ENCODE results near the gene HAGH.

GRCh38 chr16:1789643-1790045 is 37.0 kb downstream of the HAGH start:
- TF ChIP-seq EZH2 (IDR thresholded peaks at IDR 0.05; ENCODE audit: borderline replicate concordance, low read length), result no peak
- no peak for TF ChIP-seq CTCF (conservative IDR thresholded peaks at IDR 0.05 in 1 of 2, IDR thresholded peaks at IDR 0.05 in 1 of 2; ENCODE audit: extremely low read depth in 1 of 2, insufficient read depth in 1 of 2, low read depth in 1 of 2, low read length in 2 of 2)
